Body of pancreas (tissue), 4 donors: ENCODE measurements around the gene KCTD5.

Experiments used
- CTCF ChIP-seq, 7 experiments: fragments of 450-650 bp in 4 of 7; fragments of 200-600 bp in 3 of 7; sonication (generic) in 3 of 7; IDR thresholded peaks; one replicate each; pipeline ENCODE4 v1.5.1; 2016 to 2019; ENCODE audit warnings: antibody characterized with exemption in 7 of 7
- POLR2A ChIP-seq, 3 donors: fragments of 450-650 bp; IDR thresholded peaks; one replicate each; pipeline ENCODE4 v1.6.1; 2016; ENCODE audit warnings: antibody characterized with exemption in 3 of 3, mild to moderate bottlenecking in 2 of 3

DNA sequence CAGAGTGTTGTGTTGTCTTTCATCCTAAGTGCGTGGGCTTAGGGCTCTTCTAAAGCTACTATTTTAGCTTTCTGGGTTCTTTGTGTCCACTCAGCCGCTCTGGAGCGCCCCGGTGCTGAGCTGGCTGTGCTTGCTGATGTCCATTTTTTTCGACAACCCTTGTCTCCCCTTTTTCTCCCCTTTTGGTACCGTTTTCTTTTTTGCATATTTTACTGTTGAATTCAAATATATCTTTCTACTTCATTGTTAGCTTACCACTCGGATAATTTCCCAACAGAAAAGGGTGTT, 71.4 kb downstream of the KCTD5 start:
- TF ChIP-seq POLR2A (IDR thresholded peaks at IDR 0.05) (no peak), CTCF (IDR thresholded peaks at IDR 0.05) (no peak)
